Pancreas (tissue), 10 donors: ENCODE measurements around the gene NOVA2. TPM values are rescaled to one million over a fixed set of nuclear protein-coding genes. Genes with fewer than 3 reads are reported as not detected.

Experiments used
- ATAC-seq, 4 donors: fragments of 200-7000 bp; cut with Tn5 transposase; one replicate each; pipeline versions ENCODE4 v1.8.0 to v1.9.1; 2020; ENCODE audit warnings: mild to moderate bottlenecking in 4 of 4, moderate library complexity in 4 of 4
- DNase-seq, 6 donors: peaks; one replicate each; pipeline ENCODE4 v3.0.0-alpha.2; 2020
- FAIRE-seq: peaks from 2 replicates; lab custom pipeline; 2012; peaks lifted over from hg19 to GRCh38; lab: Jason Lieb, UNC
- H3K27ac ChIP-seq, 4 donors: fragments of 200-600 bp; sonication (generic); 1 replicate in 3 of 4; 2 replicates in 1 of 4; pipeline versions ENCODE4 v1.5.0 to v1.8.0; 2020
- H3K27me3 ChIP-seq, 4 donors: fragments of 200-600 bp; one replicate each; pipeline ENCODE4 v1.8.0; 2021
- H3K36me3 ChIP-seq, 3 donors: fragments of 200-600 bp; sonication (generic) in 1 of 3; one replicate each; pipeline versions ENCODE4 v1.5.0 to v1.8.0; 2020 to 2021
- H3K4me1 ChIP-seq, 3 donors: fragments of 200-600 bp; one replicate each; pipeline ENCODE4 v1.8.0; 2021
- H3K4me3 ChIP-seq, 4 donors: fragments of 200-600 bp; sonication (generic) in 2 of 4; one replicate each; pipeline versions ENCODE4 v1.5.0 to v1.8.0; 2020 to 2021
- H3K9me3 ChIP-seq, 4 donors: fragments of 200-600 bp; one replicate each; pipeline ENCODE4 v1.8.0; 2021
- CTCF ChIP-seq, 4 donors: fragments of 200-600 bp; sonication (generic) in 3 of 4; IDR thresholded peaks; one replicate each; pipeline versions ENCODE4 v1.5.0 to v1.8.0; 2021; ENCODE audit warnings: antibody characterized with exemption in 4 of 4
- WGBS, 2 donors: extraction: QIAGEN DNeasy Blood & Tissue Kit; methylation state at CpG; one replicate each; pipeline ENCODE4 v1.1.7; 2013; 5-methylcytosine and 5-hydroxymethylcytosine counted together
- intact Hi-C, 3 donors: fragments of 100-400 bp; cut with DNase I; formaldehyde crosslinking; loops; one replicate each; pipeline versions ENCODE4 v1.11.1 to v1.14.2; 2022
- polyA plus RNA-seq, 2 donors: library from polyadenylated mRNA; stranded (reverse); fragments of 200-250 nt; gene quantifications; one replicate each; pipeline ENCODE4 v1.2.3, GENCODE V29; 2013
- total RNA-seq, 6 donors: library from RNA; stranded (reverse); fragmentation: NEBNext Ultra II Directional in 4 of 6; extraction: Animal tissue kit (Norgen Biotek cat#: 25700) in 4 of 6; gene quantifications; one replicate each; pipeline versions ENCODE4 v1.2.1 to v1.2.4, GENCODE V29; 2021 to 2023
- donor health status: healthy with polysubstance abuse.
- donor health status: DM: no; HTN: no; CAD: no; lungs with moderate emphysema.
- donor health status: DM: no; HTN: no; CAD: no.
- donor health status: control.
- donor health status: control.
- donor health status: Bipolar disorder and iron deficiency.
- donor health status: DM: yes; HTN: yes; CAD: no.
- donor health status: DM: no; HTN: no; CAD: no.
- donor health status: DM: no; HTN: no; CAD: no.
- donor health status: DM: yes; HTN: yes; CAD: no.

The NOVA2 gene
- total and polyA plus RNA-seq, 8 donors: 0.43 to 2.6 (median 1.2) TPM

GRCh38 chr19:45927565-45928261, 46.0 kb downstream of the NOVA2 start:
- WGBS, 2 donors: 9 to 11% methylated on average over 33 of the region's 33 CpGs
- peak; percentile 90 to 93 (median 92) for DNase-seq

GRCh38 chr19:45924891-45925447, 48.7 kb downstream of the NOVA2 start:
- Histone ChIP-seq H3K9me3 (no peaks in the 10 kb centered on the region), H3K4me1 (peaks cover 0 to 5% (median 0%) of the 10 kb centered on the region in 3 donors), H3K4me3 (no peak overlapping the region), H3K36me3 (no peaks in the 10 kb centered on the region), H3K27ac (no peak overlapping the region), H3K27me3 (no peaks in the 10 kb centered on the region)
- FAIRE-seq (no peak), ATAC-seq (no peak), DNase-seq (no peak)
- WGBS, 2 donors: 52 to 53% methylated on average over 6 of the region's 6 CpGs
- no peak for TF ChIP-seq CTCF (IDR thresholded peaks at IDR 0.05)
- intact Hi-C loops: no loop called here

More at GRCh38 chr19:45927565-45928261, 46.0 kb downstream of the NOVA2 start:
- ATAC-seq (peak; percentile 92 to 100 (median 99)), FAIRE-seq (no peak)
- Histone ChIP-seq H3K27ac (no peak overlapping the region), H3K4me1 (peaks cover 0 to 5% (median 0%) of the 10 kb centered on the region in 3 donors), H3K9me3 (no peaks in the 10 kb centered on the region), H3K36me3 (no peaks in the 10 kb centered on the region), H3K4me3 (no peak overlapping the region), H3K27me3 (no peaks in the 10 kb centered on the region)
- intact Hi-C loops: no loop called here
- TF ChIP-seq CTCF (IDR thresholded peaks at IDR 0.05): no peak

- no peaks in the 10 kb centered on the region for H3K27me3 ChIP-seq
- no peak for FAIRE-seq
- TF ChIP-seq CTCF (IDR thresholded peaks at IDR 0.05): no peak
- no peaks in the 10 kb centered on the region for H3K36me3 ChIP-seq
- H3K9me3 ChIP-seq: no peaks in the 10 kb centered on the region
- ATAC-seq: no peak
- 74 to 81% methylated on average over 9 of the region's 9 CpGs for WGBS, 2 donors
- DNase-seq: no peak
- H3K4me3 ChIP-seq: no peak overlapping the region
- intact Hi-C loops: no loop called here
- no peak overlapping the region for H3K27ac ChIP-seq
- no peaks in the 10 kb centered on the region for H3K4me1 ChIP-seq
These were observed 51.4 kb downstream of the NOVA2 start for GRCh38 chr19:45922281-45922680.

GRCh38 chr19:45920458-45920857, 53.2 kb downstream of the NOVA2 start:
- no peaks in the 10 kb centered on the region for H3K36me3 ChIP-seq
- FAIRE-seq (no peak), ATAC-seq (no peak), DNase-seq (no peak)
- 59% methylated on average over 8 of the region's 8 CpGs for WGBS, 2 donors
- H3K9me3 ChIP-seq: no peaks in the 10 kb centered on the region
- H3K4me1 ChIP-seq: no peaks in the 10 kb centered on the region
- H3K27me3 ChIP-seq: no peaks in the 10 kb centered on the region
- no peak overlapping the region for H3K27ac ChIP-seq
- no peak overlapping the region for H3K4me3 ChIP-seq
- intact Hi-C loops: no loop called here
- TF ChIP-seq CTCF (IDR thresholded peaks at IDR 0.05): no peak

- WGBS, 2 donors: 31 to 33% methylated on average over 7 of the region's 7 CpGs
- no peak for TF ChIP-seq CTCF (IDR thresholded peaks at IDR 0.05)
- no peaks in the 10 kb centered on the region for H3K27me3 ChIP-seq
- FAIRE-seq (no peak), DNase-seq (no peak), ATAC-seq (no peak)
- no peak overlapping the region for H3K27ac ChIP-seq
- no peaks in the 10 kb centered on the region for H3K4me1 ChIP-seq
- H3K36me3 ChIP-seq: no peaks in the 10 kb centered on the region
- intact Hi-C loops: no loop called here
- no peak overlapping the region for H3K4me3 ChIP-seq
- no peaks in the 10 kb centered on the region for H3K9me3 ChIP-seq
These were observed 54.0 kb downstream of the NOVA2 start for GRCh38 chr19:45919678-45920077.
